Measurements from ENCODE around the gene SLC1A4. TPM values are rescaled to one million over a fixed set of nuclear protein-coding genes. Genes with fewer than 3 reads are reported as not detected.

The SLC1A4 gene
- total RNA-seq (100 to 1,000 TPM in 2 of 9 donors, 10 to 100 TPM in 7; 40.5 to 124 (median 67.5) TPM), polyA plus RNA-seq (100 to 1,000 TPM in 1 of 3 donors, 10 to 100 TPM in 2; 13.0 to 196 (median 15.3) TPM)
- long read RNA-seq, donor 1, full-length matches to known transcripts, result 12 of 19 reads
- long read RNA-seq, donor 1, partial matches to known transcripts, result 7 of 19 reads
- long read RNA-seq, donor 1, other reads (novel, unspliced or antisense), result 0 of 19 reads
- long read RNA-seq, donor 2, full-length matches to known transcripts, result 3 of 439 reads
- long read RNA-seq, donor 2, partial matches to known transcripts, result 267 of 439 reads
- long read RNA-seq, donor 2, other reads (novel, unspliced or antisense), result 169 of 439 reads
- long read RNA-seq, donor 3, full-length matches to known transcripts, result 5 of 345 reads
- long read RNA-seq, donor 3, partial matches to known transcripts, result 335 of 345 reads
- long read RNA-seq, donor 3, other reads (novel, unspliced or antisense), result 5 of 345 reads
- long read RNA-seq, donor 4, full-length matches to known transcripts, result 19 of 32 reads
- long read RNA-seq, donor 4, partial matches to known transcripts, result 1 of 32 reads
- long read RNA-seq, donor 4, other reads (novel, unspliced or antisense), result 12 of 32 reads
- long read RNA-seq, donor 5, full-length matches to known transcripts, result 288 of 337 reads
- long read RNA-seq, donor 5, partial matches to known transcripts, result 9 of 337 reads
- long read RNA-seq, donor 5, other reads (novel, unspliced or antisense), result 40 of 337 reads
- long read RNA-seq, donor 6, full-length matches to known transcripts, result 1 of 8 reads
- long read RNA-seq, donor 6, partial matches to known transcripts, result 1 of 8 reads
- long read RNA-seq, donor 6, other reads (novel, unspliced or antisense), result 6 of 8 reads
- long read RNA-seq, donor 7, full-length matches to known transcripts, result 7 of 7 reads
- long read RNA-seq, donor 7, partial matches to known transcripts, result 0 of 7 reads
- long read RNA-seq, donor 7, other reads (novel, unspliced or antisense), result 0 of 7 reads
- long read RNA-seq, donor 8, full-length matches to known transcripts, result 15 of 361 reads
- long read RNA-seq, donor 8, partial matches to known transcripts, result 346 of 361 reads
- long read RNA-seq, donor 8, other reads (novel, unspliced or antisense), result 0 of 361 reads
- long read RNA-seq, donor 9, full-length matches to known transcripts, result 4 of 319 reads
- long read RNA-seq, donor 9, partial matches to known transcripts, result 315 of 319 reads
- long read RNA-seq, donor 9, other reads (novel, unspliced or antisense), result 0 of 319 reads
- long read RNA-seq, donor 10, full-length matches to known transcripts, result 4 of 9 reads
- long read RNA-seq, donor 10, partial matches to known transcripts, result 5 of 9 reads
- long read RNA-seq, donor 10, other reads (novel, unspliced or antisense), result 0 of 9 reads

GRCh38 chr2:64989126-64989981, at the start of gene SLC1A4:
Gene SLC1A4, plus strand, starts transcription at chr2:64989399. Its CDS starts 245 bp downstream, at chr2:64989644.
- 0 to 1% (median 1%) methylated on average over 7 to 109 of the region's 109 CpGs for WGBS, 4 donors
- DNase-seq, result peak; percentile 92 to 97 (median 95)
- TF ChIP-seq, protein P1, sequence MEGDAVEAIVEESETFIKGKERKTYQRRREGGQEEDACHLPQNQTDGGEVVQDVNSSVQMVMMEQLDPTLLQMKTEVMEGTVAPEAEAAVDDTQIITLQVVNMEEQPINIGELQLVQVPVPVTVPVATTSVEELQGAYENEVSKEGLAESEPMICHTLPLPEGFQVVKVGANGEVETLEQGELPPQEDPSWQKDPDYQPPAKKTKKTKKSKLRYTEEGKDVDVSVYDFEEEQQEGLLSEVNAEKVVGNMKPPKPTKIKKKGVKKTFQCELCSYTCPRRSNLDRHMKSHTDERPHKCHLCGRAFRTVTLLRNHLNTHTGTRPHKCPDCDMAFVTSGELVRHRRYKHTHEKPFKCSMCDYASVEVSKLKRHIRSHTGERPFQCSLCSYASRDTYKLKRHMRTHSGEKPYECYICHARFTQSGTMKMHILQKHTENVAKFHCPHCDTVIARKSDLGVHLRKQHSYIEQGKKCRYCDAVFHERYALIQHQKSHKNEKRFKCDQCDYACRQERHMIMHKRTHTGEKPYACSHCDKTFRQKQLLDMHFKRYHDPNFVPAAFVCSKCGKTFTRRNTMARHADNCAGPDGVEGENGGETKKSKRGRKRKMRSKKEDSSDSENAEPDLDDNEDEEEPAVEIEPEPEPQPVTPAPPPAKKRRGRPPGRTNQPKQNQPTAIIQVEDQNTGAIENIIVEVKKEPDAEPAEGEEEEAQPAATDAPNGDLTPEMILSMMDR (IDR thresholded peaks at IDR 0.05), result peak in 1 of 6 experiments; percentile 1
- TF ChIP-seq POLR2A (IDR thresholded peaks at IDR 0.05), result peak; percentile 86 to 87
- Histone ChIP-seq H3K27me3 (no peaks in the 10 kb centered on the region), H3K4me3 (peak within 1 kb of the TSS; percentile 22 to 98 (median 88)), H3K36me3 (replicated peaks in 1 of 2) (no peaks in the 10 kb centered on the region), H3K9me3 (replicated peaks in 1 of 3) (no peaks in the 10 kb centered on the region), H3K4me1 (replicated peaks in 1 of 2) (peaks cover 16 to 36% of the 10 kb centered on the region in 2 donors), H3K27ac (peak within 1 kb of the TSS; percentile 84 to 99 (median 96))
- intact Hi-C loops (cut with DNase I), result loop anchor here in 1 of 2 donors (5.0 kb wide), 1 partner anchor 38 kb away; no protein-coding TSS in a partner anchor

- H3K4me1 ChIP-seq (replicated peaks in 1 of 2), result peaks cover 5 to 25% of the 10 kb centered on the region in 2 donors
- 96 to 100% (median 98%) methylated on average over 3 of the region's 3 CpGs for WGBS, 4 donors
- intact Hi-C loops (cut with DNase I), result no loop called here
Measured at GRCh38 chr2:64941143-64941542, 48.1 kb upstream of the SLC1A4 start.

GRCh38 chr2:64941801-64942200, 47.4 kb upstream of the SLC1A4 start:
- no peak for DNase-seq
- Histone ChIP-seq H3K27ac (no peak overlapping the region), H3K4me3 (no peak overlapping the region), H3K27me3 (no peaks in the 10 kb centered on the region), H3K4me1 (replicated peaks in 1 of 2) (peaks cover 5 to 25% of the 10 kb centered on the region in 2 donors), H3K9me3 (replicated peaks in 1 of 3) (no peaks in the 10 kb centered on the region), H3K36me3 (replicated peaks in 1 of 2) (no peaks in the 10 kb centered on the region)
- intact Hi-C loops (cut with DNase I), result no loop called here
- WGBS, 4 donors, result 77 to 100% (median 79%) methylated on average over 1 to 5 of the region's 5 CpGs
- TF ChIP-seq, protein P1 (IDR thresholded peaks at IDR 0.05), result no peak
- no peak for TF ChIP-seq POLR2A (IDR thresholded peaks at IDR 0.05)

More at GRCh38 chr2:64941143-64941542, 48.1 kb upstream of the SLC1A4 start:
- H3K27ac ChIP-seq, result no peak overlapping the region
- no peak for TF ChIP-seq POLR2A (IDR thresholded peaks at IDR 0.05)
- TF ChIP-seq, protein P1 (IDR thresholded peaks at IDR 0.05), result no peak
- no peak overlapping the region for H3K4me3 ChIP-seq
- H3K36me3 ChIP-seq (replicated peaks in 1 of 2), result no peaks in the 10 kb centered on the region
- no peaks in the 10 kb centered on the region for H3K27me3 ChIP-seq
- no peak for DNase-seq
- no peaks in the 10 kb centered on the region for H3K9me3 ChIP-seq (replicated peaks in 1 of 3)

Measured in adrenal gland (tissue), 19 donors.